HUES64 (cell line): ENCODE results near the gene ALDOB.
A peak's percentile ranks its signal among the peaks of the same experiment; 100 is the strongest.
"Not testable (repeated sequence)": the region's sequence is repeated elsewhere in the genome, so short reads cannot be mapped to it uniquely, and the experiment has no call there.

Source experiments
- H3K27ac ChIP-seq: 2 replicates; pipeline ENCODE4 v1.7.0; 2013; ENCODE audit warnings: low read depth, low read length, inconsistent platforms
- H3K27me3 ChIP-seq: 2 replicates; pipeline ENCODE4 v1.6.1; 2013; ENCODE audit warnings: mild to moderate bottlenecking, low read length; ENCODE audit not compliant: insufficient read depth
- H3K36me3 ChIP-seq: 2 replicates; pipeline ENCODE4 v1.6.1; 2013; ENCODE audit warnings: mild to moderate bottlenecking, low read length; ENCODE audit not compliant: insufficient read depth
- H3K4me1 ChIP-seq: 2 replicates; pipeline ENCODE4 v1.6.1; 2013; ENCODE audit warnings: mild to moderate bottlenecking, low read length, moderate library complexity; ENCODE audit not compliant: insufficient read depth
- H3K4me3 ChIP-seq: 2 replicates; pipeline ENCODE4 v1.5.1; 2013; ENCODE audit warnings: mild to moderate bottlenecking, low read length, moderate library complexity
- H3K9ac ChIP-seq: 2 replicates; pipeline ENCODE4 v1.6.1; 2013; ENCODE audit warnings: mild to moderate bottlenecking, low read depth, low read length
- H3K9me3 ChIP-seq: 2 replicates; pipeline ENCODE4 v1.6.1; 2013; ENCODE audit warnings: low read depth, low read length; ENCODE audit not compliant: insufficient read depth
- WGBS: fragments of 150-250, 120-280 bp; methylation state at CpG from one replicate; pipeline ENCODE4 v1.1.7; 2013; ENCODE audit warnings: missing lambda C conversion rate; 5-methylcytosine and 5-hydroxymethylcytosine counted together

ALDOB gene

DNA sequence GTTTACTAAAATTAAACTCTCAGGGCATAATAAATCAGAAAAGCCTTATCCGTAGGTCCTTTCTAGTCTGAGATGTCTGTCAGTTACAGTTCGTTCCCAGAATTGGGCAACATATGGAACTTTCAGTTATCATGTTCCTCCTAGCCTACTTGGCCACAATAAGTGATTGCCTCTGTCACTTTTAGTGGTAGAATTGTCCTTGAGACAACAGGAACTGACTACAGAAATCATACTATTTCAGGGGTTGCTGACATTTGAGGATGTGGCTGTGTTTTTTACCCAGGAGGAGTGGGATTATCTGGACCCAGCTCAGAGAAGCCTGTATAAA lies 36.0 kb downstream of the ALDOB start:
- H3K4me3 ChIP-seq: peak overlapping the region; percentile 93
- no peaks in the 10 kb centered on the region for H3K27me3 ChIP-seq
- peaks cover 15% of the 10 kb centered on the region; the same call in 1 of the 2 replicates for H3K9me3 ChIP-seq
- peaks cover 69% of the 10 kb centered on the region for H3K36me3 ChIP-seq
- peaks cover 10% of the 10 kb centered on the region for H3K4me1 ChIP-seq
- peak overlapping the region; percentile 76; the same call in 1 of the 2 replicates for H3K9ac ChIP-seq
- H3K27ac ChIP-seq: no peak overlapping the region
- 74% methylated on average over 2 of the region's 2 CpGs for WGBS

DNA sequence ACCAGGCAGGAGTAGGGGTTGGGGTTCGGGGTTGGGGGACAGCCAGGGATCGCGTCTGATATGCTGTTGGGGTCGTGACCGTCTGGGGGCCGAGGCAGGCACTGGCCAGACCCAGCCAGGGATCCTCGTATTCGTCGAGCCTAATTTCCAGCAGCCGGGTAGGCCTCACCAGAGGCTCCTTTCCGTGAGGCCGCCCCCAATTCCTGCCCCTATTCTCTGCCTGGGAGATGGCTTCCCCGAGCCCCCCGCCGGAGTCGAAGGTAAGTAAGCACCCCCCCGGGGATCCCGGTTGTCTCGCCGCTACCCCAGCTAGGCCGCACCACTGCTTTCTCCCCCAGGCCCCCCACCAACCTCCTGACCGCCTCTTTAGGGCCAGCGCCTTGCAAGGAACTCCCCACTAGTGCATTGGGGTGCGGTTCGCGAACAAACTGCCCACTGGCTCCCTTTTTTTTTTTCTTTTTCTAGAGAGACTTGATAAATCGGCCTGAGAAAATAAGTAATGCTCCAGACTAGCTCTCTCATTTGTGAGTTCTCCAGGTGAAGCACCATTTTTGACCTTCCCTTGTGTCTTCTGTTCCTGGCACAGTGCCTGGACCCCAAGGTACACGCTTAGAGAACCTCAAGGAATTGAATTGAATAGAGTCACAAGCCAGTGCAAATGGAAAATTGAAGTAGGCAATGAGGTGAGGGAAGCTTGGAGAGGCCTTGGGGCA lies 36.5 kb downstream of the ALDOB start:
- Histone ChIP-seq H3K27ac (no peak overlapping the region), H3K27me3 (no peaks in the 10 kb centered on the region), H3K4me1 (peaks cover 10% of the 10 kb centered on the region), H3K9ac (peak overlapping the region; percentile 76), H3K4me3 (peak overlapping the region; percentile 93), H3K9me3 (peaks cover 18% of the 10 kb centered on the region), H3K36me3 (peaks cover 69% of the 10 kb centered on the region)
- WGBS: 4% methylated on average over 28 of the region's 28 CpGs

DNA sequence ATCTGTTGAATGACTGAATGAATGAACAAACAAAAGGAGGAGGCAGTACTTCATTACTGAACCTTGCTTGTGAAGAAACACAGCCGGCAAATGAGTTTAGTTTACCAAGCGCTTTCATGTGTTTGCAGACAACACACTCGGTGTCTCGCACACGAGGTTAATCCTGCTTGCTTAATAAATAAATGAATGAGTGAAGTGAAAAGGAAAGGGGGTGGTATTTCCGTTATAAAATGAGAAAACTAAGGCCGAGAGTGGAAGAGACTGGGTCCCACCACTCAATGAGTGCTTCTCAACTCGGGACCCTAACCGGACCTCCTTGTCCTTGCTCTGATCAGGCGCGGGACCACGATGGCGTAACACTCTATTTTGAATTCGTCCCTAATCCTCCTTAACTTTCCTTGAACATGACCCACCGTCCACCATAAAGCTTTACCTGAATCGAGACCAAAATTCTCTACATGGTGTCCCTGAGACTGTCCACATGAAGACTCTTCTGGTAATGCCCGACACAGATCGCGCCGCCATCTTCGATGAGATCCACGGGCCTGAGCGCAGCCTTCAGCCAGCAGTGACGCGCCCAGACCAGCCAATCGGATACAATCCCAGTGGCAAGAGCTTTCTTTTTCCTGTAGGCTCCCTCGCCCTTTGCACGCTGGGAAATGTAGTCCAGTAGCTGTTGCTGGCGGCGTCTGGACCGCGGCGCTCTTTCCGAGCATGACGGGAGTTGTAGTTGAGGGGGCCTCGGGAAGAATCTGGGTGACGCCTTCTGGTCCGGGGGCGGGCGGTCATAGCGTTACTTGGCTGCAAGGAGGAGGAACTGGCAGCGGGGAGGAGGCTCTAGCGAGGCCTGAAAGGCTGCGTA lies 37.3 kb downstream of the ALDOB start, which contains the start of the genes MRPL50 and ZNF189:
Gene MRPL50 (minus strand): TSS at position 551 of the 862 bp plus-strand sequence. CDS start 26 bp downstream, at position 525.
Gene ZNF189 (plus strand): TSS at position 784 of the 862 bp plus-strand sequence. CDS start 306 bp downstream, outside the sequence.
- H3K4me3 ChIP-seq: peak within 1 kb of the TSS; percentile 93
- peak within 1 kb of the TSS; percentile 64 for H3K27ac ChIP-seq
- WGBS: under 1% methylated on average over 44 of the region's 44 CpGs
- H3K27me3 ChIP-seq: no peaks in the 10 kb centered on the region
- H3K9ac ChIP-seq: peak within 1 kb of the TSS; percentile 94
- H3K9me3 ChIP-seq: peaks cover 20% of the 10 kb centered on the region
- H3K36me3 ChIP-seq: peaks cover 66% of the 10 kb centered on the region
- peaks cover 10% of the 10 kb centered on the region for H3K4me1 ChIP-seq

DNA sequence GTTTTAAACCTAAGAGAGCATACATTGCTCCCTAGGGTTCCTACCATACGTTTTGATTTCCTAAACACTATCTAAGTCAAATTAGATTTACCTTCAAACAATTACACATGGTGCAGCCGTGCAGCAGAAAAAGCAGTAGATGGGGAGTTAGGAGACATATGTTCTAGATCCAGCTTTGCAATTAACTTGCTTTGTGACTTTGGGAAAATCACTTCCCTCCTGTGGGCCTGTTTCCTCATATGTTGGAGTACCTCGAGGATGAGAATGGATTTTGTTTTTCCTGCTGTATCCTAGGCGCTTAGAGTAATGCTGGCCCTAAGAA lies 37.9 kb downstream of the ALDOB start:
- Histone ChIP-seq H3K9me3 (peaks cover 20% of the 10 kb centered on the region), H3K9ac (peak overlapping the region; percentile 94), H3K4me3 (peak overlapping the region; percentile 93), H3K4me1 (peaks cover 10% of the 10 kb centered on the region), H3K27me3 (no peaks in the 10 kb centered on the region), H3K36me3 (peaks cover 60% of the 10 kb centered on the region), H3K27ac (peak overlapping the region; percentile 64)
- 17% methylated on average over 4 of the region's 4 CpGs for WGBS

DNA sequence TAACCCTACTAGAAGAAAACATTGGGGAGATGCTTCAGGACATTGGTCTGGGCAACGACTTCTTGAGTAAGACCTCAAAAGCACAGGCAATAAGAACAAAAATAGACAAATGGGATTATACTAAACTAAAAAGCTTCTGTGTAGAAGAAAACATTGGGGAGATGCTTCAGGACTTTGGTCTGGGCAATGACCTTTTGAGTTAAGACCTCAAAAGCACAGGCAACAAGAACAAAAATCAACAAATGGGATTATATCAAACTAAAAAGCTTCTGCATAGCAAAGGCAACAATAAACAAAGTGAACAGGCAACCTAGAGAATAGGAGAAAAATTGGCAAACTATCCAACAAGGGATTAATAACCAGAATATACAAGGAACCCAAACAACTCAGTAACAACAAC lies 40.9 kb downstream of the ALDOB start:
- H3K27ac ChIP-seq: no peak overlapping the region
- peaks cover 9% of the 10 kb centered on the region for H3K4me1 ChIP-seq
- H3K9me3 ChIP-seq: peaks cover 20% of the 10 kb centered on the region

DNA sequence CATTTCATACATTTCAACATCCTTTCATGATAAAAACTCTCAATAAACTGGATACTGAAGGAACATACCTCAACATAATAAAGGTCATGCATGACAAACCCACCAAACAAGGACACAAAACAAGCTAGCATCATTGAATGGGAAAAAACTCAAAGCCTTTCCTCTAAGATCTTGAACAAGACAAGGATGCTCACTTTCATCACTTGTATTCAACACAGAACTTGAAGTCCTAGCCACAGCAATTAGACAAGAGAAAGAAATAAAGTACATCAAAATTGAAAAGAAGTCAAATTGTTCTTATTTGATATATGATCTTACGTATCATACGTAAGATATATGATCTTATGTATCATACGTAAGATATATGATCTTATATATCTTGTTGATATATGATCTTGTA lies 42.4 kb downstream of the ALDOB start:
- H3K27me3 ChIP-seq: no peaks in the 10 kb centered on the region
- H3K4me1 ChIP-seq: peaks cover 5% of the 10 kb centered on the region
- peaks cover 20% of the 10 kb centered on the region for H3K9me3 ChIP-seq
- no peak overlapping the region for H3K9ac ChIP-seq
- peaks cover 66% of the 10 kb centered on the region for H3K36me3 ChIP-seq
- WGBS: no CpG with 5 or more reads among the region's 3 CpGs
- no peak overlapping the region for H3K4me3 ChIP-seq
- H3K27ac ChIP-seq: no peak overlapping the region

More for the DNA sequence above, 40.9 kb downstream of the ALDOB start:
- Histone ChIP-seq H3K27me3 (no peaks in the 10 kb centered on the region), H3K4me3 (no peak overlapping the region), H3K9ac (no peak overlapping the region), H3K36me3 (peaks cover 50% of the 10 kb centered on the region)
- no CpG with 5 or more reads among the region's 1 CpG for WGBS

DNA sequence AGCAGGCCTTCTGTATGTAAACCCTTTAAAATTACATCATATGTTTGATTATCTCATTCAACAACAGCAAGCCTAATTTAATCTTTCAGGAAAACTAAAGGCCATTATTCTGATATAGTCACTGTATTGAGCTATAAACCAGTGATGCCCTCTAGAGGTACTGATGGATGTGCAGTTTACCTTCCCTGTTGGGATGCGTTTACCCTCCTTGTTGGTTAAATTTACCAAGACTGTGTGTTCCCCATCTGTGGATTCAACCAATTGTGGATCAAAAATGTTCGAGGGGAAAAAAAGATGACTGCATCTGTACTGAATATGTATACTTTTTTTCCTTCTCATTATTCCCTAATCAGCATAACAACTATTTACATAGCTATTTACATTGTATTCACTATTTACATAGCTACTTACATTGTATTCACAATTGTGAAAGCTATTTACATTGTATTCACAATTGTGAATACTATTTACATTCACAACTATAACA lies 47.0 kb downstream of the ALDOB start:
- no peak overlapping the region for H3K9ac ChIP-seq
- no peaks in the 10 kb centered on the region for H3K27me3 ChIP-seq
- no peak overlapping the region for H3K27ac ChIP-seq
- H3K36me3 ChIP-seq: peaks cover 48% of the 10 kb centered on the region
- H3K4me1 ChIP-seq: peaks cover 9% of the 10 kb centered on the region
- H3K4me3 ChIP-seq: no peak overlapping the region
- peaks cover 17% of the 10 kb centered on the region for H3K9me3 ChIP-seq
- WGBS: 90% methylated on average over 2 of the region's 2 CpGs

DNA sequence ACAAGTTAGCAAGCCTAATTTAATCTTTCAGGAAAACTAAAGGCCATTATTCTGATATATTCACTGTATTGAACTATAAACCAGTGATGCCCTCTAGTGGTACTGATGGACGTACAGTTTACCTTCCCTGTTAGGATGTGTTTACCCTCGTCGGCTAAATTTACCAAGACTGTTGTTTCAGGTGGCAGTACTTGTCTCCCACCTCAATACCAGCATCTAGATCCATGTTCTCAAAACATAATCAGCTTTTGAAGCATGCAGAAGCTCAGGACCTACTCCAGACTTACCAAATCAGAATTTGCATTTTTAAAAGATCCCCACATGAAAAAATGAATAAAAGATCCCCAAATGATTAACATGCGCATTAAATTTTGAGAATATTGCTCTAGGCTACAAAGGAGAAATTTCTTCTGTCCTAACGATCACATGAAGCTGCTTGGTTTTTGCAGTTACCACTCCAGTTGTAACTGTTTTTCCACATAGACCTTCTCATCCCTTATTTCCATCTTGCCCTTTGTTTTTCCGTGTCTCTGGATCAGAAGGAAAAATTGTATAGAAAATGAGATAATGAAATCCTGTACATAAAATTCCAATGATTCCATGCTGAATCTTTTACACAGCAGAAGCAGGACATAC lies 47.6 kb downstream of the ALDOB start:
- peaks cover 12% of the 10 kb centered on the region for H3K4me1 ChIP-seq
- H3K9ac ChIP-seq: no peak overlapping the region
- H3K9me3 ChIP-seq: peaks cover 17% of the 10 kb centered on the region
- H3K36me3 ChIP-seq: peaks cover 48% of the 10 kb centered on the region
- H3K27ac ChIP-seq: no peak overlapping the region; the same call in 1 of the 2 replicates
- H3K4me3 ChIP-seq: no peak overlapping the region
- 69% methylated on average over 5 of the region's 6 CpGs for WGBS
- no peaks in the 10 kb centered on the region for H3K27me3 ChIP-seq

DNA sequence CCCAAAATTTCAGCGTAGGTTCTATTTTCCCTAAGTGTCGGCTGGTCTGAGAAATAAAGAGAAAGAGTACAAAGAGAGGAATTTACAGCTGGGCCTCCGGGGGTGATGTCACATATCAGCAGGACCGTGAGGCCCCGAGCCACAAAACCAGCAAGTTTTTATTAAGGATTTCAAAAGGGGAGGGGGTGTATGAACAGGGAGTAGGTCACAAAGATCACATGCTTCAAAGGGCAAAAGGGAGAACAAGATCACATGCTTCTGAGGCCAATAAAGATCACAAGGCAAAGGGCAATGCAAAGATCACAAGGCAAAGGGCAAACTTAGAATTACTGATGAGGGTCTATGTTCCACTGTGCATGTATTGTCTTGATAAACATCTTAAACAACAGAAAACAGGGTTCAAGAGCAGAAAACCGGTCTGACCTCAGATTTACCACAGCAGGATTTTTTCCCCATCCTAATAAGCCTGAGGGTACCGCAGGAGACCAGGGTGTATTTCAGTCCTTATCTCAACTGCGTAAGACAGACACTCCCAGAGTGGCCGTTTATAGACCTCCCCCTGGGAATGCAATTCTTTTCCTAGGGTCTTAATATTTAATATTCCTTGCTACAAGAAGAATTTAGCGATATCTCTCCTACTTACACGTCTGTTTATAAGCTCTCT lies 50.6 kb downstream of the ALDOB start, which contains the start of gene BAAT:
Gene BAAT (minus strand): TSS at position 134 of the 664 bp plus-strand sequence. CDS start 13,602 bp downstream, outside the sequence.
- Histone ChIP-seq H3K36me3 (peaks cover 35% of the 10 kb centered on the region), H3K4me1 (peaks cover 12% of the 10 kb centered on the region), H3K9me3 (peaks cover 17% of the 10 kb centered on the region)
- H3K9ac ChIP-seq, H3K27me3 ChIP-seq, H3K4me3 ChIP-seq, H3K27ac ChIP-seq: not testable (repeated sequence)
- 93% methylated on average over 11 of the region's 11 CpGs for WGBS

DNA sequence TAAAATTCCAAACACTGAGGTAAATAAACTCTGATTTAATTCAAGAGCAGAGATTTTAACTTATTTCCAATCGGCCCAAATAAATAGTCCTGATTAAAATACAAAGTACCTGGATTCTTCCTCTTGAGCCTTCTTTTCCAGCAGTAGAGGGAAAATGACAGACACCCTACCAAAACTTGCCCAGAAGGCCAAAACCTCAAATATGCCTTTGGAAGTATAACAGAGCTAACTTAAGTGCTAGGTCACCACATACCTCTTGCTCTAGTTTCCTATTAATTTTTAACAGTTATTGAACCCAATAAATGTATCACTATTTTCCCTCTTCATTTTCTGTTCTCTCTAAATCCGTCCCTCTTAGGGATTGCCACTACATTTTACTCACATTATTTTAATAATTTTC lies 52.2 kb downstream of the ALDOB start:
- H3K4me1 ChIP-seq: peaks cover 12% of the 10 kb centered on the region

More for the DNA sequence above, 52.2 kb downstream of the ALDOB start:
- H3K9me3 ChIP-seq: peaks cover 17% of the 10 kb centered on the region
- no peaks in the 10 kb centered on the region for H3K27me3 ChIP-seq
- WGBS: 84% methylated on average over 2 of the region's 2 CpGs
- H3K27ac ChIP-seq: no peak overlapping the region
- H3K9ac ChIP-seq: no peak overlapping the region
- H3K36me3 ChIP-seq: peaks cover 18% of the 10 kb centered on the region
- no peak overlapping the region for H3K4me3 ChIP-seq
